Osteocyte (in vitro differentiated cells): ENCODE measurements around the gene CCNY. TPM values are rescaled to one million over a fixed set of nuclear protein-coding genes. Genes with fewer than 3 reads are reported as not detected.

Experiments
- DNase-seq: peaks from one replicate; pipeline ENCODE4 v3.0.0; 2021; ENCODE audit warnings: mixed read lengths; ENCODE audit not compliant: unreplicated experiment; ENCODE audit errors: extremely low spot score
- H3K27ac Mint-ChIP-seq: one replicate; pipeline ENCODE4 v1.8.0; 2021; ENCODE audit warnings: mild to moderate bottlenecking, mixed read lengths; ENCODE audit not compliant: unreplicated experiment
- H3K27me3 Mint-ChIP-seq: one replicate; pipeline ENCODE4 v1.8.0; 2021; ENCODE audit warnings: mixed read lengths; ENCODE audit not compliant: unreplicated experiment
- H3K36me3 Mint-ChIP-seq: one replicate; pipeline ENCODE4 v1.8.0; 2021; ENCODE audit warnings: mixed read lengths; ENCODE audit not compliant: unreplicated experiment
- H3K4me1 Mint-ChIP-seq: one replicate; pipeline ENCODE4 v1.8.0; 2021; ENCODE audit warnings: mixed read lengths; ENCODE audit not compliant: unreplicated experiment
- H3K4me3 Mint-ChIP-seq: one replicate; pipeline ENCODE4 v1.8.0; 2021; ENCODE audit warnings: mild to moderate bottlenecking, moderate library complexity, mixed read lengths; ENCODE audit not compliant: unreplicated experiment
- H3K9me3 Mint-ChIP-seq: one replicate; pipeline ENCODE4 v1.8.0; 2021; ENCODE audit warnings: mixed read lengths; ENCODE audit not compliant: unreplicated experiment
- total RNA-seq: library from RNA; stranded (reverse); gene quantifications from 2 replicates; pipeline ENCODE4 v1.2.1, GENCODE V29; 2021
- TF ChIP-seq, protein P1 (sequence below): fragments of 200-600 bp; sonication (generic); IDR thresholded peaks from 2 replicates; pipeline ENCODE4 v1.5.0; 2021; ENCODE audit warnings: antibody characterized with exemption, mild to moderate bottlenecking, moderate library complexity

CCNY gene
- total RNA-seq, 1 donor from 2014 or later = 76.4 TPM

DNA sequence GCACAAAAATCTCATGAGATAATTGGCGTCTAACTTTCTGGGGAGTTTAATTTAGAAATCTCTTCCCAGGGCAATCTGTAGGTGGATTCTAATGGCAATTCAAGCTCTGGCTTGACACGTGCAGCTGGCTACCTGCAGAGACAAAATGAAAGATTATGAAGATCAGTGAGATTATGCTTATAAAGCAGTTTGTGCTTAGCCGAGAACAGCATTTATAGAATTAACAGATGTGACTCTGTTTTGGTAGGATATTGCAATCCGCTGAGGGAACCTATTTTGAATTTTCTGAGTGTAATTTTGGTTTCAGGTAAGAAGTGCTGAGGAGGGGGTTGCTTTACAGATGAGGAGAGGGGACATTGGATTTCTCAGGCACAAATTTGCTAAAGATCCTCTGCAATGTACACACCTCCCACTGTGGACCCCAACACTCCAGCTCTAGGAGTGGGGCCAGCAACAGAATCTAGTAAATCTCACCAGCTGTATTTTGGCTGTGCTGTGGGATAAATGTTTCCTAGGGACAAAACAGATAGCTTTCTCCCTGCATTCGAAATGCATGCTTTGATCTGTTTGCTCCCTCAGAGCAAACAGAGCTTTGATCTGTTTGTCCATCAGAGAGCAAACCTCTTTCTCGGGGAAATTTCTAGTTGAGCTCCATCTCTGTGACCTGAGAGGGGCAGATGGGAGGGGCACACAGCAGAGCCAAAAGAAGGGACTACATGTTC, 276.2 kb downstream of the CCNY start:
- TF ChIP-seq, protein P1, sequence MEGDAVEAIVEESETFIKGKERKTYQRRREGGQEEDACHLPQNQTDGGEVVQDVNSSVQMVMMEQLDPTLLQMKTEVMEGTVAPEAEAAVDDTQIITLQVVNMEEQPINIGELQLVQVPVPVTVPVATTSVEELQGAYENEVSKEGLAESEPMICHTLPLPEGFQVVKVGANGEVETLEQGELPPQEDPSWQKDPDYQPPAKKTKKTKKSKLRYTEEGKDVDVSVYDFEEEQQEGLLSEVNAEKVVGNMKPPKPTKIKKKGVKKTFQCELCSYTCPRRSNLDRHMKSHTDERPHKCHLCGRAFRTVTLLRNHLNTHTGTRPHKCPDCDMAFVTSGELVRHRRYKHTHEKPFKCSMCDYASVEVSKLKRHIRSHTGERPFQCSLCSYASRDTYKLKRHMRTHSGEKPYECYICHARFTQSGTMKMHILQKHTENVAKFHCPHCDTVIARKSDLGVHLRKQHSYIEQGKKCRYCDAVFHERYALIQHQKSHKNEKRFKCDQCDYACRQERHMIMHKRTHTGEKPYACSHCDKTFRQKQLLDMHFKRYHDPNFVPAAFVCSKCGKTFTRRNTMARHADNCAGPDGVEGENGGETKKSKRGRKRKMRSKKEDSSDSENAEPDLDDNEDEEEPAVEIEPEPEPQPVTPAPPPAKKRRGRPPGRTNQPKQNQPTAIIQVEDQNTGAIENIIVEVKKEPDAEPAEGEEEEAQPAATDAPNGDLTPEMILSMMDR = no peak
- Mint-ChIP-seq H3K27me3 (peaks cover 34% of the 10 kb centered on the region), H3K36me3 (no peaks in the 10 kb centered on the region), H3K27ac (no peak overlapping the region), H3K4me1 (no peaks in the 10 kb centered on the region), H3K9me3 (no peaks in the 10 kb centered on the region), H3K4me3 (no peak overlapping the region)
- no peak for DNase-seq

DNA sequence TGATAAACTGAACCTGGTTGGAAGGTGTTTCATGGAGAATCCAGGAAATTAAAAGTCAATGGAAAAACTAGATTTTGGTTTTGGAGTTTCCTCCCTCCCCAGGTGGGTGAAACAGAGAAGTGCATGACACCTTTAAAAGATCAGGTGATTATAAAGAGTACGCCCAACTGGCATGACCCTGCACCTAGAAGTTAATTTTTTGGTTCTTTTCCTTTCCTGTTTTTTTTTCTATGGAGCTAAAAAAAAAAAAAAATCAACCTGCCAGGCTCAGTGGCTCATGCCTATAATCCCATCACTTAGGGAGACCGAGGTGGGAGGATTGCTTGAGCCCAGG, 276.8 kb downstream of the CCNY start:
- TF ChIP-seq, protein P1 = no peak
- Mint-ChIP-seq H3K9me3 (no peaks in the 10 kb centered on the region), H3K36me3 (no peaks in the 10 kb centered on the region), H3K4me1 (no peaks in the 10 kb centered on the region), H3K27ac (no peak overlapping the region), H3K4me3 (no peak overlapping the region), H3K27me3 (peaks cover 34% of the 10 kb centered on the region)
- no peak for DNase-seq

DNA sequence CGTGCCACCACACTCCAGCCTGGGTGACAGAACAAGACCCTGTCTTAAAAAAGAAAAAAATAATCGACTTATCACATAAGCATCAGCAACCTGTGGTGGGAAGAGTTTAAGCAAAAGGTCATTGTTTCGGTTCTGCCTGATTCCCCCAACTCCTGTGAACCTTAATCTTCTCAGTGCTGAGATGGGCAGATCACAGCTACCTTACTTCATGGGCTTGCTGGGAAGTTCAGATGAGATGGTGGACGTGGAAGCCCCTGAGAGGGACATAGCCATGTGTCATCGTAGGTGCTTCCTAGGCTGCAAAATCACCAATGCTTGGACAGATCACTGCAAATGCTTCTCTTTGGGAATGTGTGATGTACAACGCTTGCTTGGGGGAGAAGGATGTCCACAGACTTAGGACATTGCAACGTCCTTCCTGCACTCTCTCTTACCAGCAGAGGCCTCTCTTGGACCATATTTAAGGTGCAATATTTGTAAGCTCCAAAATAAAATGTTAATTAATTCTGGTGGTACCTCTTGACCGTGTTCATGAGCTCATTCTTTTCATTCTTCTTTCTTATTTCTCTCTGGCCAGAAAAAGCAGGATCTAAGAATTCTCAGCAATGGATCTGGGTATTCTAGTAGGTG, 277.4 kb downstream of the CCNY start:
- Mint-ChIP-seq H3K36me3 (no peaks in the 10 kb centered on the region), H3K27ac (no peak overlapping the region), H3K4me1 (no peaks in the 10 kb centered on the region), H3K9me3 (no peaks in the 10 kb centered on the region), H3K27me3 (peaks cover 34% of the 10 kb centered on the region), H3K4me3 (no peak overlapping the region)
- TF ChIP-seq, protein P1 = peak; percentile 64
- no peak for DNase-seq

DNA sequence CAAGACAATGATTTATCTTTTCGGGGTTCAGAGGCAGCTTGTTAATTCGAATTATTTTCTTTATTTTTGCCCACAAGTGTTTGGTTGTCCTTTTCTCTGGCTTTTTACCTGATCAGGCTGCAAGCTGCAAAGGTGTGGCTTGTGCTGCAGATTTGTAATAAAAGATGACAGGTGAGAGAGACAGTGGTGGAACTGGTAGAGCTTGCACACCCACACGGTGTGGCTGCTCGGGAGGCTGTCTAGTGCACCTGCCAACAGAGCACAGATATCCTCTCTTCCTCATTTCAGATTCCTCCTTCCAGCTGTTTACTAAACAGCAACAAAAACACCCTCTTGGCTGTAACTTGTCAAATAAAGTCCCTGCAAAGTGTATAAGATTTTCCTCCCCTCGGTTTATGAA, 278.0 kb downstream of the CCNY start:
- DNase-seq = no peak
- TF ChIP-seq, protein P1 = no peak
- Mint-ChIP-seq H3K9me3 (no peaks in the 10 kb centered on the region), H3K36me3 (no peaks in the 10 kb centered on the region), H3K27ac (no peak overlapping the region), H3K27me3 (peaks cover 34% of the 10 kb centered on the region), H3K4me1 (no peaks in the 10 kb centered on the region), H3K4me3 (no peak overlapping the region)

Other genes starting within 250 kb of the CCNY start
- 33.6 and 34.3 TPM in 2 replicates for gene CUL2, start 246.2 kb upstream of the CCNY start, total RNA-seq
- gene CREM, start 209.7 kb upstream of the CCNY start, total RNA-seq = 31.4 and 31.5 TPM in 2 replicates